A549 (cell line): ENCODE data around the gene NCEH1.

Experiments used
- HDAC2 ChIP-seq: fragments of 200-600 bp; sonication (generic); IDR thresholded peaks from 2 replicates; pipeline ENCODE4 v1.6.1; 2016
- JUNB ChIP-seq: fragments of >200 bp; sonication (Bioruptor Twin); formaldehyde crosslinking; IDR thresholded peaks from 2 replicates; pipeline ENCODE4 v1.6.1; 2016
- MAX ChIP-seq: IDR thresholded peaks from 2 replicates; pipeline ENCODE4 v1.6.1; 2012
- POLR2A ChIP-seq: IDR thresholded peaks from 2 replicates; pipeline ENCODE4 v1.6.1; 2012; ENCODE audit warnings: mild to moderate bottlenecking, low read length
- ZC3H11A ChIP-seq: fragments of 450-650 bp; IDR thresholded peaks from 2 replicates; pipeline ENCODE4 v1.6.1; 2014; ENCODE audit warnings: antibody characterized with exemption, mild to moderate bottlenecking
- TF ChIP-seq, protein P1 (sequence below): fragments of >200 bp; sonication (Bioruptor Twin); formaldehyde crosslinking; IDR thresholded peaks from 3 replicates; pipeline ENCODE4 v1.5.1; 2016
- TF ChIP-seq, protein P2 (sequence below): fragments of 200-600 bp; sonication (generic); IDR thresholded peaks from 2 replicates; pipeline ENCODE4 v1.6.1; 2016; ENCODE audit warnings: antibody characterized with exemption, mild to moderate bottlenecking, moderate library complexity

DNA sequence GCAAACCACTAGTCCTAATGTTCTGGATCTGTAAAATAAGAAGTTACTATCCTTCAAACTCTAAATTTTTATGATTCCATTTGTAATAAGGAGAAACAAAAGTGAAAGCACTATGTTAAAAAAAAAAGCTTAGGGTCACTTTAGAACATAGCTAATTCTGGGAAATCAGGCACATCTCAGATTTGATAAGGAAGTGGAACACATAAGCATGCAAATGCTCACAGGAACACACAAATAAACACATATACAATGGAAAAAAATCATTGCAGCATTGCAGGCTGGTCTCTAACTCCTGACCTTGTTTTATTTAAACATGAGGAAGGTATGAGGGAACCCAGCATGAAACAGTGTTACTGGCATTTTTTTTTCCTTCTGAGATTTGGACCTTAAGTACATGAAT, 124.4 kb downstream of the NCEH1 start:
- TF ChIP-seq, protein P1, sequence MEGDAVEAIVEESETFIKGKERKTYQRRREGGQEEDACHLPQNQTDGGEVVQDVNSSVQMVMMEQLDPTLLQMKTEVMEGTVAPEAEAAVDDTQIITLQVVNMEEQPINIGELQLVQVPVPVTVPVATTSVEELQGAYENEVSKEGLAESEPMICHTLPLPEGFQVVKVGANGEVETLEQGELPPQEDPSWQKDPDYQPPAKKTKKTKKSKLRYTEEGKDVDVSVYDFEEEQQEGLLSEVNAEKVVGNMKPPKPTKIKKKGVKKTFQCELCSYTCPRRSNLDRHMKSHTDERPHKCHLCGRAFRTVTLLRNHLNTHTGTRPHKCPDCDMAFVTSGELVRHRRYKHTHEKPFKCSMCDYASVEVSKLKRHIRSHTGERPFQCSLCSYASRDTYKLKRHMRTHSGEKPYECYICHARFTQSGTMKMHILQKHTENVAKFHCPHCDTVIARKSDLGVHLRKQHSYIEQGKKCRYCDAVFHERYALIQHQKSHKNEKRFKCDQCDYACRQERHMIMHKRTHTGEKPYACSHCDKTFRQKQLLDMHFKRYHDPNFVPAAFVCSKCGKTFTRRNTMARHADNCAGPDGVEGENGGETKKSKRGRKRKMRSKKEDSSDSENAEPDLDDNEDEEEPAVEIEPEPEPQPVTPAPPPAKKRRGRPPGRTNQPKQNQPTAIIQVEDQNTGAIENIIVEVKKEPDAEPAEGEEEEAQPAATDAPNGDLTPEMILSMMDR: no peak
- TF ChIP-seq JUNB: no peak
- no peak for TF ChIP-seq MAX
- TF ChIP-seq ZC3H11A: no peak
- no peak for TF ChIP-seq POLR2A
- no peak for TF ChIP-seq HDAC2
- TF ChIP-seq, protein P2, sequence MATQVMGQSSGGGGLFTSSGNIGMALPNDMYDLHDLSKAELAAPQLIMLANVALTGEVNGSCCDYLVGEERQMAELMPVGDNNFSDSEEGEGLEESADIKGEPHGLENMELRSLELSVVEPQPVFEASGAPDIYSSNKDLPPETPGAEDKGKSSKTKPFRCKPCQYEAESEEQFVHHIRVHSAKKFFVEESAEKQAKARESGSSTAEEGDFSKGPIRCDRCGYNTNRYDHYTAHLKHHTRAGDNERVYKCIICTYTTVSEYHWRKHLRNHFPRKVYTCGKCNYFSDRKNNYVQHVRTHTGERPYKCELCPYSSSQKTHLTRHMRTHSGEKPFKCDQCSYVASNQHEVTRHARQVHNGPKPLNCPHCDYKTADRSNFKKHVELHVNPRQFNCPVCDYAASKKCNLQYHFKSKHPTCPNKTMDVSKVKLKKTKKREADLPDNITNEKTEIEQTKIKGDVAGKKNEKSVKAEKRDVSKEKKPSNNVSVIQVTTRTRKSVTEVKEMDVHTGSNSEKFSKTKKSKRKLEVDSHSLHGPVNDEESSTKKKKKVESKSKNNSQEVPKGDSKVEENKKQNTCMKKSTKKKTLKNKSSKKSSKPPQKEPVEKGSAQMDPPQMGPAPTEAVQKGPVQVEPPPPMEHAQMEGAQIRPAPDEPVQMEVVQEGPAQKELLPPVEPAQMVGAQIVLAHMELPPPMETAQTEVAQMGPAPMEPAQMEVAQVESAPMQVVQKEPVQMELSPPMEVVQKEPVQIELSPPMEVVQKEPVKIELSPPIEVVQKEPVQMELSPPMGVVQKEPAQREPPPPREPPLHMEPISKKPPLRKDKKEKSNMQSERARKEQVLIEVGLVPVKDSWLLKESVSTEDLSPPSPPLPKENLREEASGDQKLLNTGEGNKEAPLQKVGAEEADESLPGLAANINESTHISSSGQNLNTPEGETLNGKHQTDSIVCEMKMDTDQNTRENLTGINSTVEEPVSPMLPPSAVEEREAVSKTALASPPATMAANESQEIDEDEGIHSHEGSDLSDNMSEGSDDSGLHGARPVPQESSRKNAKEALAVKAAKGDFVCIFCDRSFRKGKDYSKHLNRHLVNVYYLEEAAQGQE: no peak
